DND-41 (cell line): Measurements from ENCODE around the gene CYP2W1.

Experiments
- CTCF ChIP-seq: IDR thresholded peaks from 2 replicates; pipeline ENCODE4 v1.5.1; 2012; ENCODE audit warnings: borderline replicate concordance, low read length, moderate library complexity, mild to moderate bottlenecking; ENCODE audit not compliant: poor library complexity, severe bottlenecking; ENCODE audit errors: extremely low read depth
- EZH2 ChIP-seq: IDR thresholded peaks from 3 replicates; pipeline ENCODE4 v1.6.1; 2012; ENCODE audit warnings: borderline replicate concordance, low read depth, mild to moderate bottlenecking, moderate library complexity, low read length, inconsistent platforms; ENCODE audit not compliant: severe bottlenecking

GRCh38 chr7:954330-955238, 28.4 kb upstream of the CYP2W1 start, which contains the start of gene ADAP1:
- TF ChIP-seq CTCF (no peak), EZH2 (no peak)
